HCT116 (cell line): ENCODE measurements around the gene MYO16. TPM values are rescaled to one million over a fixed set of nuclear protein-coding genes. Genes with fewer than 3 reads are reported as not detected.

Experiments used
- ATAC-seq: fragments of 200-7000 bp; cut with Tn5 transposase; 2 replicates; pipeline ENCODE4 v1.9.1; 2020; ENCODE audit warnings: mild to moderate bottlenecking, moderate library complexity
- BruUV-seq: library from RNA; stranded (reverse); fragments of 400-500 nt; replicated peaks from 2 replicates; lab custom pipeline; 2021; lab: Mats Ljungman, UMichigan
- CTCF ChIA-PET: fragments of 300-600 bp; sonication (Branson Sonifier 250); formaldehyde crosslinking; loops from one replicate; lab custom pipeline; 2021; ENCODE audit warnings: antibody characterized with exemption; lab: Charles Lee
- POLR2A ChIA-PET: fragments of 300-600, 350-600 bp; sonication (Branson Sonifier 250); formaldehyde crosslinking; loops from one replicate; lab custom pipeline; 2021; ENCODE audit warnings: antibody characterized with exemption; lab: Charles Lee
- RAD21 ChIA-PET, 2 experiments: fragments of 300-600 bp; sonication (Branson Sonifier 250); formaldehyde crosslinking; loops; one replicate each; lab custom pipeline; 2023; ENCODE audit warnings: low total read pairs in 2 of 2; ENCODE audit not compliant: uncharacterized antibody in 2 of 2, unreplicated experiment in 2 of 2, low non-redundant PET in 1 of 2; lab: Charles Lee
- DNase-seq: peaks from one replicate; pipeline ENCODE4 v3.0.0-alpha.2; 2010; ENCODE audit warnings: low read depth, low spot score
- H2AFZ ChIP-seq: fragments of 200-600 bp; shearing (Covaris generic), sonication (generic); 2 replicates; pipeline ENCODE4 v1.6.1; 2017; ENCODE audit warnings: low read depth, mixed run types, mixed read lengths, antibody characterized with exemption, low read length; ENCODE audit not compliant: poor library complexity, severe bottlenecking
- H3K27ac ChIP-seq: 2 replicates; pipeline ENCODE4 v1.5.1; 2012; ENCODE audit warnings: low read depth, low read length
- H3K27me3 ChIP-seq: fragments of 200-600 bp; sonication (generic); 2 replicates; pipeline ENCODE4 v1.6.1; 2016; ENCODE audit warnings: mixed run types, low read length, mixed read lengths; ENCODE audit not compliant: insufficient read depth
- H3K36me3 ChIP-seq, 2 experiments: fragments of 200-500 bp in 1 of 2; fragments of 200-600 bp in 1 of 2; sonication (Bioruptor generic) in 1 of 2; sonication (generic) in 1 of 2; 2 replicates each; pipeline versions ENCODE4 v1.5.1 to v1.6.1; 2014 to 2016; ENCODE audit warnings: low read length in 2 of 2, inconsistent platforms in 1 of 2, mixed read lengths in 1 of 2, mixed run types in 1 of 2; ENCODE audit not compliant: insufficient read depth in 2 of 2, control insufficient read depth in 1 of 2
- H3K4me1 ChIP-seq, 2 experiments: fragments of 200-600 bp in 1 of 2; sonication (generic) in 1 of 2; 2 replicates each; pipeline versions ENCODE4 v1.5.1 to v1.6.1; 2012 to 2017; ENCODE audit warnings: low read length in 2 of 2, inconsistent platforms in 1 of 2, mild to moderate bottlenecking in 1 of 2, mixed read lengths in 1 of 2, mixed run types in 1 of 2, moderate library complexity in 1 of 2; ENCODE audit not compliant: insufficient read depth in 2 of 2, control insufficient read depth in 1 of 2
- H3K4me2 ChIP-seq: fragments of 200-600 bp; sonication (generic); 2 replicates; pipeline ENCODE4 v1.6.1; 2017; ENCODE audit warnings: mixed run types, low read length, mixed read lengths
- H3K4me3 ChIP-seq, 2 experiments: fragments of 200-600 bp in 1 of 2; sonication (generic) in 1 of 2; replicated peaks in 1 of 2; 2 replicates each; pipeline ENCODE4 v1.5.1; 2011 to 2016; ENCODE audit warnings: low read length in 2 of 2, control low read depth in 1 of 2, low read depth in 1 of 2, mild to moderate bottlenecking in 1 of 2, mixed read lengths in 1 of 2, mixed run types in 1 of 2
- H3K79me2 ChIP-seq: fragments of 200-600 bp; sonication (generic); 2 replicates; pipeline ENCODE4 v1.6.1; 2017; ENCODE audit warnings: mild to moderate bottlenecking, mixed run types, low read length, moderate library complexity, mixed read lengths; ENCODE audit not compliant: insufficient read depth
- H3K9ac ChIP-seq: fragments of 200-600 bp; sonication (generic); 2 replicates; pipeline ENCODE4 v1.6.1; 2016; ENCODE audit warnings: low read length, mixed read lengths
- H3K9me2 ChIP-seq: fragments of 200-600 bp; sonication (generic), shearing (Covaris generic); 2 replicates; pipeline ENCODE4 v1.6.1; 2017; ENCODE audit warnings: mixed run types, mild to moderate bottlenecking, moderate library complexity; ENCODE audit not compliant: insufficient read depth
- H3K9me3 ChIP-seq, 2 experiments: fragments of 200-500 bp in 1 of 2; fragments of 200-600 bp in 1 of 2; sonication (Bioruptor generic) in 1 of 2; sonication (generic) in 1 of 2; 2 replicates each; pipeline ENCODE4 v1.6.1; 2014 to 2017; ENCODE audit warnings: low read length in 2 of 2, mixed read lengths in 2 of 2, inconsistent platforms in 1 of 2, low read depth in 1 of 2, mild to moderate bottlenecking in 1 of 2, mixed run types in 1 of 2, moderate library complexity in 1 of 2; ENCODE audit not compliant: control insufficient read depth in 1 of 2, insufficient read depth in 1 of 2
- H4K20me1 ChIP-seq: fragments of 200-600 bp; sonication (generic), shearing (Covaris generic); 2 replicates; pipeline ENCODE4 v1.6.1; 2017; ENCODE audit warnings: mixed run types, mild to moderate bottlenecking, moderate library complexity; ENCODE audit not compliant: insufficient read depth
- ATF3 ChIP-seq: IDR thresholded peaks from 2 replicates; pipeline ENCODE4 v1.6.1; 2012
- CBX3 ChIP-seq: IDR thresholded peaks from 2 replicates; pipeline ENCODE4 v1.6.1; 2012; ENCODE audit warnings: low read depth
- CEBPB ChIP-seq: IDR thresholded peaks from 2 replicates; pipeline ENCODE4 v1.6.1; 2012; ENCODE audit warnings: low read depth
- CTCF ChIP-seq, 3 experiments: fragments of 200-600 bp in 1 of 3; sonication (generic) in 1 of 3; IDR thresholded peaks in 2 of 3; conservative IDR thresholded peaks in 1 of 3; 2 replicates each; pipeline ENCODE4 v1.5.1; 2012 to 2017; ENCODE audit warnings: low read depth in 2 of 3, low read length in 2 of 3, antibody characterized with exemption in 1 of 3, borderline replicate concordance in 1 of 3, control low read depth in 1 of 3, mild to moderate bottlenecking in 1 of 3, mixed read lengths in 1 of 3, mixed run types in 1 of 3, moderate library complexity in 1 of 3; ENCODE audit not compliant: insufficient read depth in 1 of 3
- EGR1 ChIP-seq: IDR thresholded peaks from 2 replicates; pipeline ENCODE4 v1.6.1; 2012; ENCODE audit warnings: low read depth
- EZH2 ChIP-seq: fragments of 200-600 bp; sonication (generic); IDR thresholded peaks from 2 replicates; pipeline ENCODE4 v1.6.1; 2017; ENCODE audit warnings: antibody characterized with exemption, mixed run types
- EZH2phosphoT487 ChIP-seq: fragments of 200-600 bp; IDR thresholded peaks from 2 replicates; pipeline ENCODE4 v1.6.1; 2018; ENCODE audit warnings: antibody characterized with exemption, borderline replicate concordance
- FOSL1 ChIP-seq: IDR thresholded peaks from 2 replicates; pipeline ENCODE4 v1.6.1; 2012; ENCODE audit warnings: low read depth
- JUND ChIP-seq: IDR thresholded peaks from 2 replicates; pipeline ENCODE4 v1.6.1; 2012
- MAX ChIP-seq: IDR thresholded peaks from 2 replicates; pipeline ENCODE4 v1.6.1; 2012
- POLR2A ChIP-seq: IDR thresholded peaks from 2 replicates; pipeline ENCODE4 v1.7.0; 2011; ENCODE audit warnings: borderline replicate concordance; ENCODE audit not compliant: insufficient read depth, insufficient read length; ENCODE audit errors: extremely low read depth
- POLR2AphosphoS5 ChIP-seq: IDR thresholded peaks from 2 replicates; pipeline ENCODE4 v1.6.1; 2011; ENCODE audit warnings: mild to moderate bottlenecking, low read depth, low read length, moderate library complexity
- REST ChIP-seq: IDR thresholded peaks from 2 replicates; pipeline ENCODE4 v1.6.1; 2012; ENCODE audit warnings: low read depth
- SIN3A ChIP-seq: IDR thresholded peaks from 2 replicates; pipeline ENCODE4 v1.6.1; 2012; ENCODE audit warnings: low read depth
- SP1 ChIP-seq: IDR thresholded peaks from 2 replicates; pipeline ENCODE4 v1.6.1; 2012; ENCODE audit warnings: low read depth
- SRF ChIP-seq: IDR thresholded peaks from 2 replicates; pipeline ENCODE4 v1.6.1; 2012; ENCODE audit warnings: low read depth
- TCF7L2 ChIP-seq: IDR thresholded peaks from 2 replicates; pipeline ENCODE4 v1.7.0; 2011; ENCODE audit warnings: borderline replicate concordance, inconsistent platforms; ENCODE audit not compliant: insufficient read depth, insufficient read length; ENCODE audit errors: extremely low read depth
- YY1 ChIP-seq: IDR thresholded peaks from 2 replicates; pipeline ENCODE4 v1.6.1; 2011; ENCODE audit warnings: low read length, low read depth, moderate library complexity, mild to moderate bottlenecking; ENCODE audit not compliant: insufficient replicate concordance; ENCODE audit errors: extremely low read depth
- ZFX ChIP-seq: fragments of 450-650 bp; IDR thresholded peaks from 2 replicates; pipeline ENCODE4 v1.6.1; 2017
- ZNF274 ChIP-seq: fragments of 200-500 bp; sonication (Bioruptor generic); IDR thresholded peaks from 2 replicates; pipeline ENCODE4 v1.6.1; 2014; ENCODE audit warnings: mild to moderate bottlenecking, low read depth, low read length, inconsistent platforms
- intact Hi-C: fragments of 100-400 bp; cut with micrococcal nuclease; formaldehyde crosslinking; loops from 2 replicates; pipeline ENCODE4 v1.10.0; 2022
- total RNA-seq: library from RNA; stranded (reverse); gene quantifications from one replicate; pipeline ENCODE4 v1.2.1, GENCODE V29; 2021; ENCODE audit not compliant: unreplicated experiment

The MYO16 gene
- total RNA-seq, 1 experiment from 2014 or later: 0.07 TPM

- H3K4me3 ChIP-seq: no peak overlapping the region
- no peak overlapping the region for H3K4me2 ChIP-seq
- H3K27ac ChIP-seq: no peak overlapping the region
- TF ChIP-seq YY1 (no peak), ATF3 (no peak), EGR1 (no peak), EZH2 (no peak), CEBPB (no peak), FOSL1 (no peak), REST (no peak), SRF (no peak), CBX3 (no peak), POLR2A (no peak), SIN3A (no peak), POLR2AphosphoS5 (no peak), SP1 (no peak), MAX (no peak), EZH2phosphoT487 (no peak), ZNF274 (no peak), CTCF (IDR thresholded peaks at IDR 0.05 in 2 of 3, conservative IDR thresholded peaks at IDR 0.05 in 1 of 3; ENCODE audit: borderline replicate concordance in 1 of 3, insufficient read depth in 1 of 3, low read depth in 2 of 3, low read length in 2 of 3) (no peak), JUND (no peak), ZFX (no peak), TCF7L2 (no peak)
- no TSS peak for BruUV-seq
- ChIA-PET CTCF (interaction anchor here (0.6 kb wide), 1 partner anchor 8 kb away, joined by 3 read pairs; no protein-coding TSS in a partner anchor), RAD21 (no interaction called here), POLR2A (no interaction called here)
- DNase-seq: no peak
- no peaks in the 10 kb centered on the region; a peak in 1 of 4 replicates for H3K36me3 ChIP-seq
- intact Hi-C loops: no loop called here
- H3K9me2 ChIP-seq: no peaks in the 10 kb centered on the region
- H3K27me3 ChIP-seq: no peaks in the 10 kb centered on the region
- H3K79me2 ChIP-seq: no peaks in the 10 kb centered on the region
- H4K20me1 ChIP-seq: no peaks in the 10 kb centered on the region
- no peak for ATAC-seq
- peaks cover 0 to 55% of the 10 kb centered on the region in 2 experiments; a peak in 2 of 4 replicates for H3K4me1 ChIP-seq
- H3K9ac ChIP-seq: no peak overlapping the region
- no peak overlapping the region for H2AFZ ChIP-seq
- no peaks in the 10 kb centered on the region for H3K9me3 ChIP-seq
Observed at GRCh38 chr13:109204252-109204651, 574.8 kb downstream of the MYO16 start.
